IMR-90 (cell line): ENCODE measurements around the gene COX19. TPM values are rescaled to one million over a fixed set of nuclear protein-coding genes. Genes with fewer than 3 reads are reported as not detected.

Source experiments
- ATAC-seq: fragments of 200-7000 bp; cut with Tn5 transposase; 2 replicates; pipeline ENCODE4 v1.9.1; 2020; ENCODE audit warnings: low read depth, mild to moderate bottlenecking, moderate library complexity
- BruUV-seq: library from RNA; stranded (reverse); fragments of 400-500 nt; replicated peaks from 2 replicates; lab custom pipeline; 2021; lab: Mats Ljungman, UMichigan
- CTCF ChIA-PET: fragments of 300-600 bp; formaldehyde crosslinking; extraction: SDS; loops from one replicate; lab custom pipeline; 2021; ENCODE audit warnings: antibody characterized with exemption; lab: Yijun Ruan, JAX
- POLR2A ChIA-PET: fragments of 300-600 bp; sonication (Branson Sonifier 250); formaldehyde crosslinking; loops from one replicate; lab custom pipeline; 2022; ENCODE audit warnings: antibody characterized with exemption; ENCODE audit not compliant: unreplicated experiment; lab: Charles Lee
- DNase-seq: peaks from one replicate; pipeline ENCODE4 v3.0.0; 2013
- H2AFZ ChIP-seq: replicated peaks from 2 replicates; pipeline ENCODE3; 2013; ENCODE audit warnings: low read length, mild to moderate bottlenecking; ENCODE audit not compliant: poor library complexity
- H2AK5ac ChIP-seq: 2 replicates; pipeline ENCODE4 v1.6.1; 2013; ENCODE audit warnings: low read depth, low read length, inconsistent platforms
- H2AK9ac ChIP-seq: replicated peaks from 2 replicates; pipeline ENCODE3; 2013; ENCODE audit warnings: mild to moderate bottlenecking, low read depth, low read length, moderate library complexity; ENCODE audit not compliant: poor library complexity
- H2BK120ac ChIP-seq: 2 replicates; pipeline ENCODE4 v1.6.1; 2013; ENCODE audit warnings: low read depth, low read length, inconsistent platforms
- H2BK15ac ChIP-seq: 3 replicates; pipeline ENCODE4 v1.6.1; 2013; ENCODE audit warnings: low read depth, low read length, inconsistent platforms
- H2BK20ac ChIP-seq: 2 replicates; pipeline ENCODE4 v1.6.1; 2013; ENCODE audit warnings: low read depth, mild to moderate bottlenecking, inconsistent platforms, low read length, moderate library complexity
- H2BK5ac ChIP-seq: 2 replicates; pipeline ENCODE4 v1.6.1; 2013; ENCODE audit warnings: mild to moderate bottlenecking, low read depth, low read length, inconsistent platforms; ENCODE audit not compliant: poor library complexity, severe bottlenecking
- H3K14ac ChIP-seq: replicated peaks from 2 replicates; pipeline ENCODE4 v1.6.1; 2013; ENCODE audit warnings: low read depth, low read length, inconsistent platforms
- H3K18ac ChIP-seq: 2 replicates; pipeline ENCODE4 v1.6.1; 2013; ENCODE audit warnings: low read depth, low read length, control low read depth
- H3K23ac ChIP-seq: 2 replicates; pipeline ENCODE4 v1.6.1; 2013; ENCODE audit warnings: low read depth, low read length, inconsistent platforms
- H3K27ac ChIP-seq: 2 replicates; pipeline ENCODE4 v1.5.1; 2013; ENCODE audit warnings: mild to moderate bottlenecking, control low read depth, low read length; ENCODE audit not compliant: insufficient read depth
- H3K27me3 ChIP-seq: 2 replicates; pipeline ENCODE4 v1.6.1; 2013; ENCODE audit warnings: low read length; ENCODE audit not compliant: control insufficient read depth, insufficient read depth
- H3K36me3 ChIP-seq: 2 replicates; pipeline ENCODE4 v1.6.1; 2013; ENCODE audit warnings: low read length, mixed read lengths; ENCODE audit not compliant: control insufficient read depth, insufficient read depth
- H3K4ac ChIP-seq: 2 replicates; pipeline ENCODE4 v1.6.1; 2013; ENCODE audit warnings: low read depth, low read length, inconsistent platforms
- H3K4me1 ChIP-seq: 2 replicates; pipeline ENCODE4 v1.6.1; 2013; ENCODE audit warnings: low read length, mixed read lengths; ENCODE audit not compliant: control insufficient read depth, insufficient read depth
- H3K4me2 ChIP-seq: 2 replicates; pipeline ENCODE4 v1.6.1; 2013; ENCODE audit warnings: low read depth, mild to moderate bottlenecking, control low read depth, low read length, moderate library complexity
- H3K4me3 ChIP-seq: 2 replicates; pipeline ENCODE4 v1.5.1; 2013; ENCODE audit warnings: low read depth, mild to moderate bottlenecking, control low read depth, low read length, moderate library complexity; ENCODE audit not compliant: insufficient read depth
- H3K56ac ChIP-seq: 2 replicates; pipeline ENCODE4 v1.6.1; 2013; ENCODE audit warnings: low read length, inconsistent platforms; ENCODE audit not compliant: insufficient read depth; ENCODE audit errors: extremely low read depth
- H3K79me1 ChIP-seq, 2 experiments: 2 replicates each; pipeline ENCODE4 v1.6.1; 2013; ENCODE audit warnings: low read length in 2 of 2, inconsistent platforms in 1 of 2, low read depth in 1 of 2
- H3K9ac ChIP-seq: 2 replicates; pipeline ENCODE4 v1.6.1; 2013; ENCODE audit warnings: low read depth, low read length, control low read depth
- H3K9me1 ChIP-seq: 2 replicates; pipeline ENCODE4 v1.6.1; 2013; ENCODE audit warnings: low read length, inconsistent platforms; ENCODE audit not compliant: insufficient read depth
- H3K9me3 ChIP-seq: 2 replicates; pipeline ENCODE4 v1.6.1; 2013; ENCODE audit warnings: low read length; ENCODE audit not compliant: control insufficient read depth, insufficient read depth
- H4K20me1 ChIP-seq: 2 replicates; pipeline ENCODE4 v1.6.1; 2013; ENCODE audit warnings: low read length, inconsistent platforms; ENCODE audit not compliant: insufficient read depth
- H4K5ac ChIP-seq: 2 replicates; pipeline ENCODE4 v1.6.1; 2013; ENCODE audit warnings: mild to moderate bottlenecking, low read depth, low read length, control low read depth
- H4K8ac ChIP-seq, 2 experiments: 2 replicates each; pipeline ENCODE4 v1.6.1; 2013; ENCODE audit warnings: low read depth in 2 of 2, low read length in 2 of 2, control low read depth in 1 of 2, inconsistent platforms in 1 of 2
- H4K91ac ChIP-seq: 2 replicates; pipeline ENCODE4 v1.6.1; 2013; ENCODE audit warnings: low read depth, low read length, inconsistent platforms; ENCODE audit not compliant: insufficient read depth
- CEBPB ChIP-seq: IDR thresholded peaks from 2 replicates; pipeline ENCODE4 v1.6.1; 2012; ENCODE audit warnings: low read depth, low read length, improper control_type of control experiment
- POLR2A ChIP-seq: IDR thresholded peaks from 2 replicates; pipeline ENCODE4 v1.6.1; 2012; ENCODE audit warnings: mild to moderate bottlenecking, low read depth, low read length
- WGBS, 2 experiments: methylation state at CpG; one replicate each; pipeline versions ENCODE4 v1.1.5 to v1.1.7; 2013; ENCODE audit warnings: missing lambda C conversion rate in 2 of 2; ENCODE audit not compliant: insufficient read length in 1 of 2; ENCODE audit errors: extremely low coverage in 2 of 2; 5-methylcytosine and 5-hydroxymethylcytosine counted together
- dilution Hi-C: fragments of 300-500 bp; cut with HindIII; formaldehyde crosslinking; loops from one replicate; pipeline ENCODE4 v1.14.3; 2018; ENCODE audit warnings: low sequenced_read_pairs; ENCODE audit not compliant: unreplicated experiment
- in situ Hi-C: fragments of 300-500 bp; cut with MboI; formaldehyde crosslinking; loops from 3 replicates; pipeline ENCODE4 v1.14.3; 2019; ENCODE audit warnings: low sequenced_read_pairs, inconsistent platforms, mixed read lengths
- intact Hi-C: fragments of 100-400 bp; cut with micrococcal nuclease; formaldehyde crosslinking; loops from 2 replicates; pipeline ENCODE4 v1.10.0; 2022
- polyA plus RNA-seq, 3 experiments: library from polyadenylated mRNA; depleted of rRNA; stranded (reverse); fragments of >200 nt; gene quantifications; 2 replicates each; pipeline ENCODE4 v1.2.3, GENCODE V29; 2012; ENCODE audit warnings: low replicate concordance in 1 of 3
- total RNA-seq: library from RNA; depleted of rRNA; stranded (reverse); fragments of >200 nt; gene quantifications from 2 replicates; pipeline ENCODE4 v1.2.3, GENCODE V29; 2012

COX19 gene
- total and polyA plus RNA-seq, 2 of the 4 experiments (the other 2 are of a cell fraction) = 3.9 to 7.3 TPM

DNA sequence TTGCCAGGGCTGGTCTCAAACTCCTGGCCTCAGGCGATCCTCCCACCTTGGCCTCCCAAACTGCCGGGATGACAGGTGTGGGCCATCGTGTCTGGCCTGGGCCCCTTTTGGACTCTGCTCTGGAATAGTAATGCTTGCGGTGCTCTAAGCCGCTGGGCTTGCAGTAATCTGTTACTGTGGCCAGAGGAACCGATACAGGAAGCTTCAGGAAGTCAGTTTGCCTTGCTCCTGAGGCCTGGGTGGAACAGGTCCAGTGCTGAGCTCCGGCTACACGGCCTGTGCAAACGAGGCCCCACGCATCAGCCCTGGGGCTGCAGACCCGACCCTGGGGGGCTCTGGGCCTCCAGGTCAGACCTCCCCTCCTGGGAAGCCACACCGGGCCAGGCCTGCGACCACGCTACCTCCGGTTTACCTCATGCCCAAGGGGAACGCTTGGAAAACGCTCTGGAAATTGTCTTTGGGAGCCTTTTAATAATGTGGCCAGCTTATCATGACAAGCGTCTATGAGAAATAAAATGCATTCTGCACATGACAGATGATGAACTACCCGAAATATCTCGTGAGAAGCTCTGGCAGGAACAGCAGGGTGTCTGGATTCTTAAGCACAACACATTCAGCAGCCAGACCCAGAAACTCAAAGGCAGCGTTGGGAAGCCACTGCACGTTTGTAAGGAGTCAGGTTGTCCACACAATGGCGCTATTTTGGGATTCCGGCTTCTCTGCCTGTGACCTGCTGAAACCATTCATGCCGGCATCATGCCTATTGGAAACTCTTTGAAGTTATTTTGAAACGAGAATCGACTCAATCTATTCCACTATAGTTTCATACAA, 10.7 kb downstream of the COX19 start:
- H3K18ac ChIP-seq = no peak overlapping the region
- no peak overlapping the region for H2AK9ac ChIP-seq
- no peak overlapping the region for H3K4me3 ChIP-seq
- H3K36me3 ChIP-seq = peaks cover 22% of the 10 kb centered on the region
- no peak overlapping the region for H3K4me2 ChIP-seq
- H2BK15ac ChIP-seq = no peak overlapping the region
- H3K9ac ChIP-seq = no peak overlapping the region
- H2AK5ac ChIP-seq = no peak overlapping the region
- no peak overlapping the region for H4K8ac ChIP-seq
- ChIA-PET CTCF (no interaction called here), POLR2A (no interaction called here)
- no peak overlapping the region for H4K5ac ChIP-seq
- no peak overlapping the region for H2BK120ac ChIP-seq
- intact Hi-C loops (no loop called here), in situ Hi-C loops (no loop called here), dilution Hi-C loops (no loop called here)
- BruUV-seq = no TSS peak
- H2BK20ac ChIP-seq = no peak overlapping the region
- DNase-seq (peak; percentile 25), ATAC-seq (peak; percentile 14)
- H3K4me1 ChIP-seq = no peaks in the 10 kb centered on the region
- H3K27me3 ChIP-seq = peaks cover 10% of the 10 kb centered on the region
- no peak overlapping the region for H3K14ac ChIP-seq
- H3K4ac ChIP-seq = no peak overlapping the region
- peaks cover 26% of the 10 kb centered on the region for H4K20me1 ChIP-seq
- no peak overlapping the region for H3K23ac ChIP-seq
- H3K27ac ChIP-seq = no peak overlapping the region
- TF ChIP-seq CEBPB (no peak), POLR2A (0 out of 2 replicates have a peak, but pooled peaks have one; percentile 23)
- no peak overlapping the region for H2BK5ac ChIP-seq
- H4K91ac ChIP-seq = no peak overlapping the region
- H3K56ac ChIP-seq = no peak overlapping the region
- 0 out of 2 replicates have a peak, but pooled peaks cover 4% of the 10 kb centered on the region for H3K9me1 ChIP-seq
- H3K79me1 ChIP-seq = peaks cover 1 to 16% of the 10 kb centered on the region in 2 experiments
- no peak overlapping the region for H2AFZ ChIP-seq
- WGBS, 2 experiments = 44% methylated on average over 10 of the region's 27 CpGs; no CpG with 5 or more reads in 1 of the 2 experiments
- no peaks in the 10 kb centered on the region for H3K9me3 ChIP-seq
